Stimulated activated CD8-positive, alpha-beta memory T cell treated with anti-CD3 and anti-CD28 coated beads, Interleukin-15, amount 100 ng/mL, for 24 hours (primary cell): ENCODE results near the gene LILRB5.
"Not testable (repeated sequence)": the region's sequence is repeated elsewhere in the genome, so short reads cannot be mapped to it uniquely, and the experiment has no call there.

ENCODE experiments used
- DNase-seq: peaks from one replicate; pipeline ENCODE4 v3.0.0-alpha.2; 2020; ENCODE audit warnings: low read depth

Gene LILRB5

GRCh38 chr19:54242234-54242633 is 14.8 kb downstream of the LILRB5 start:
- not testable (repeated sequence) for DNase-seq

GRCh38 chr19:54240372-54241336 is 16.4 kb downstream of the LILRB5 start:
- DNase-seq, result not testable (repeated sequence)

- DNase-seq, result not testable (repeated sequence)
Measured at GRCh38 chr19:54239491-54240371, 17.3 kb downstream of the LILRB5 start.

GRCh38 chr19:54233941-54234340 is 23.1 kb downstream of the LILRB5 start:
- no peak for DNase-seq

- DNase-seq, result peak; percentile 74
Measured at GRCh38 chr19:54231077-54231931, 25.8 kb downstream of the LILRB5 start.

- DNase-seq, result no peak
Measured at GRCh38 chr19:54230031-54230430, 27.0 kb downstream of the LILRB5 start.

GRCh38 chr19:54229146-54229545 is 27.9 kb downstream of the LILRB5 start:
- no peak for DNase-seq

GRCh38 chr19:54224619-54225018 is 32.5 kb downstream of the LILRB5 start:
- DNase-seq, result not testable (repeated sequence)

- not testable (repeated sequence) for DNase-seq
Measured at GRCh38 chr19:54223937-54224281, 33.2 kb downstream of the LILRB5 start.

- not testable (repeated sequence) for DNase-seq
Measured at GRCh38 chr19:54223277-54223936, 33.7 kb downstream of the LILRB5 start.

GRCh38 chr19:54222474-54223276 is 34.4 kb downstream of the LILRB5 start, which contains the start of gene LILRB3:
Gene LILRB3, minus strand, starts transcription at chr19:54223007. Its CDS starts 31 bp downstream, at chr19:54222976.
- not testable (repeated sequence) for DNase-seq

- DNase-seq, result not testable (repeated sequence)
Measured at GRCh38 chr19:54221947-54222346, 35.1 kb downstream of the LILRB5 start.

GRCh38 chr19:54219702-54220101 is 37.4 kb downstream of the LILRB5 start:
- not testable (repeated sequence) for DNase-seq

GRCh38 chr19:54218960-54219661 is 38.0 kb downstream of the LILRB5 start:
- DNase-seq, result no peak

GRCh38 chr19:54218259-54218658 is 38.8 kb downstream of the LILRB5 start:
- DNase-seq, result no peak

- not testable (repeated sequence) for DNase-seq
Measured at GRCh38 chr19:54217517-54218247, 39.4 kb downstream of the LILRB5 start.

GRCh38 chr19:54216869-54217268 is 40.2 kb downstream of the LILRB5 start:
- no peak for DNase-seq

- DNase-seq, result not testable (repeated sequence)
Measured at GRCh38 chr19:54214734-54215133, 42.3 kb downstream of the LILRB5 start.

GRCh38 chr19:54214217-54214616 is 42.9 kb downstream of the LILRB5 start:
- DNase-seq, result not testable (repeated sequence)
